ENCODE data around the gene GNG2.

GNG2 gene

GRCh38 chr14:51850651-51851050 lies 9.8 kb upstream of the GNG2 start:
- no peak for DNase-seq (ENCODE audit: low read depth)
- H3K4me3 ChIP-seq (ENCODE audit: low read depth, low read length), result no peak overlapping the region

- no peak overlapping the region for H3K4me3 ChIP-seq (ENCODE audit: low read depth, low read length)
- no peak for DNase-seq (ENCODE audit: low read depth)
Observed at GRCh38 chr14:51852541-51852940, 7.9 kb upstream of the GNG2 start.

- DNase-seq (ENCODE audit: low read depth), result no peak
Observed at GRCh38 chr14:51855234-51855633, 5.2 kb upstream of the GNG2 start.

GRCh38 chr14:51856792-51857296 lies 3.6 kb upstream of the GNG2 start:
- H3K4me3 ChIP-seq (ENCODE audit: low read depth, low read length), result no peak overlapping the region
- DNase-seq (ENCODE audit: low read depth), result no peak

More at GRCh38 chr14:51855234-51855633, 5.2 kb upstream of the GNG2 start:
- no peak overlapping the region for H3K4me3 ChIP-seq (ENCODE audit: low read depth, low read length)

- H3K4me3 ChIP-seq (ENCODE audit: low read depth, low read length), result no peak overlapping the region
- no peak for DNase-seq (ENCODE audit: low read depth)
Observed at GRCh38 chr14:51859131-51859530, 1.3 kb upstream of the GNG2 start.

- peak overlapping the region; percentile 59 for H3K4me3 ChIP-seq (ENCODE audit: low read depth, low read length)
- DNase-seq (ENCODE audit: low read depth), result no peak
Observed at GRCh38 chr14:51860825-51861499, 550 bp downstream of the GNG2 start.

GRCh38 chr14:51862176-51862796 lies 1.9 kb downstream of the GNG2 start:
- no peak for DNase-seq (ENCODE audit: low read depth)
- H3K4me3 ChIP-seq (ENCODE audit: low read depth, low read length), result peak overlapping the region; percentile 59

GRCh38 chr14:51862860-51863259 lies 2.4 kb downstream of the GNG2 start:
- no peak for DNase-seq (ENCODE audit: low read depth)
- H3K4me3 ChIP-seq (ENCODE audit: low read depth, low read length), result no peak overlapping the region

- no peak for DNase-seq (ENCODE audit: low read depth)
- no peak overlapping the region for H3K4me3 ChIP-seq (ENCODE audit: low read depth, low read length)
Observed at GRCh38 chr14:51865953-51866747, 5.7 kb downstream of the GNG2 start.

- no peak overlapping the region for H3K4me3 ChIP-seq (ENCODE audit: low read depth, low read length)
- no peak for DNase-seq (ENCODE audit: low read depth)
Observed at GRCh38 chr14:51867741-51868140, 7.3 kb downstream of the GNG2 start.

- H3K4me3 ChIP-seq (ENCODE audit: low read depth, low read length), result no peak overlapping the region
- no peak for DNase-seq (ENCODE audit: low read depth)
Observed at GRCh38 chr14:51868405-51868804, 8.0 kb downstream of the GNG2 start.

- no peak overlapping the region for H3K4me3 ChIP-seq (ENCODE audit: low read depth, low read length)
- no peak for DNase-seq (ENCODE audit: low read depth)
Observed at GRCh38 chr14:51869411-51870100, 9.1 kb downstream of the GNG2 start.

GRCh38 chr14:51870606-51871005 lies 10.2 kb downstream of the GNG2 start:
- DNase-seq (ENCODE audit: low read depth), result no peak
- no peak overlapping the region for H3K4me3 ChIP-seq (ENCODE audit: low read depth, low read length)

GRCh38 chr14:51871846-51872245 lies 11.4 kb downstream of the GNG2 start:
- no peak overlapping the region for H3K4me3 ChIP-seq (ENCODE audit: low read depth, low read length)
- no peak for DNase-seq (ENCODE audit: low read depth)

GRCh38 chr14:51872396-51872795 lies 12.0 kb downstream of the GNG2 start:
- DNase-seq (ENCODE audit: low read depth), result no peak
- H3K4me3 ChIP-seq (ENCODE audit: low read depth, low read length), result no peak overlapping the region

- peak; percentile 93 for DNase-seq (ENCODE audit: low read depth)
Observed at GRCh38 chr14:51873221-51873893, 12.9 kb downstream of the GNG2 start.

GRCh38 chr14:51877810-51878209 lies 17.4 kb downstream of the GNG2 start:
- no peak for DNase-seq (ENCODE audit: low read depth)
- no peak overlapping the region for H3K4me3 ChIP-seq (ENCODE audit: low read depth, low read length)

More at GRCh38 chr14:51873221-51873893, 12.9 kb downstream of the GNG2 start:
- no peak overlapping the region for H3K4me3 ChIP-seq (ENCODE audit: low read depth, low read length)

- no peak for DNase-seq (ENCODE audit: low read depth)
- no peak overlapping the region for H3K4me3 ChIP-seq (ENCODE audit: low read depth, low read length)
Observed at GRCh38 chr14:51879170-51879569, 18.8 kb downstream of the GNG2 start.

All from skeletal muscle cell (primary cell).